ENCODE data around the gene ANXA6. TPM values are rescaled to one million over a fixed set of nuclear protein-coding genes. Genes with fewer than 3 reads are reported as not detected.

The ANXA6 gene
- total and polyA plus RNA-seq, 10 of the 15 experiments (the other 5 are each of a cell fraction or from before 2014, with no cell fraction given): 44.0 to 571 (median 465) TPM

DNA sequence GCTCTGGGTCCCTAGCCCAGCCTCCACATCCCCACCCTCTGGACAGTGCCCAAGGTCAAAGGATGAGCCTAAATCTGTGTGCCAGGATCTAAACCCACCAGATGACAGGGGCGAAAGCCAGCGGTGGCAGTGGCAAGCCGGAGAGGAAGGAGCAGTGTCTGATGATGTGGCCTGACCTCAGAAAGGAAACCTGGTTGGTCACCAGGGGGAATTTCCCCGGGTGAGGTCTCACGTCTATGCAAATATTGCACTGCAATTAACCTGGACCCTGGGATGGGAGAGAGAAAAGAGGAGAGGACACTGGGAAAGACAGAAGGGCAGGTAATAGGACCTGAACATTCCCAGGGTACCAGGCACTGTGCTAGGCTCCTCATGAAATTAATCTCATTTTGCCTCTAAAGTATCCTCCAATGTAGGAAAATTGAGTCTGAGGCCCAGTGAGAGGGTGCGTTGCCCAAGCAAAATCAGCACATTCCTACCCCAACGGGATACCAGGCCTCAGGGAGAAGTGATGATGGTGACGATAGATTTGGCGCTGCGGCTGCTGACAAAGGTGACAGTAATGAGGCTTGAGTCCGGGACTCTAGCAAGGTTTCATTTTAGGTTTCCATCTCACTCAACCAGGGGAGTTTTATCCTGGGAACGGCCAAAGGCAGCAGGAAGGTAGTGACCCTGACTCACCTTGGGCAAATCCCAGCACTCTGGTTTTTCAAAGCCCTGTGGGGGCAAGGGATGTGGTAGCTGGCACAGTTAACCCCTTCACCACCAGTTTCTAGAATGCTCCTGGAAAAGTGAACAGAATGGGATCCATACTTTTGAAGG is 63.3 kb downstream of the ANXA6 start (continued):
- TF ChIP-seq, protein P1, sequence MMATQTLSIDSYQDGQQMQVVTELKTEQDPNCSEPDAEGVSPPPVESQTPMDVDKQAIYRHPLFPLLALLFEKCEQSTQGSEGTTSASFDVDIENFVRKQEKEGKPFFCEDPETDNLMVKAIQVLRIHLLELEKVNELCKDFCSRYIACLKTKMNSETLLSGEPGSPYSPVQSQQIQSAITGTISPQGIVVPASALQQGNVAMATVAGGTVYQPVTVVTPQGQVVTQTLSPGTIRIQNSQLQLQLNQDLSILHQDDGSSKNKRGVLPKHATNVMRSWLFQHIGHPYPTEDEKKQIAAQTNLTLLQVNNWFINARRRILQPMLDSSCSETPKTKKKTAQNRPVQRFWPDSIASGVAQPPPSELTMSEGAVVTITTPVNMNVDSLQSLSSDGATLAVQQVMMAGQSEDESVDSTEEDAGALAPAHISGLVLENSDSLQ (IDR thresholded peaks at IDR 0.05): 0 out of 2 replicates have a peak, but pooled peaks have one; percentile 64
- no peak for TF ChIP-seq ZNF24 (IDR thresholded peaks at IDR 0.05)
- TF ChIP-seq NR2C1 (IDR thresholded peaks at IDR 0.05): 0 out of 2 replicates have a peak, but pooled peaks have one; percentile 7
- no peak for TF ChIP-seq NFYB (IDR thresholded peaks at IDR 0.05; ENCODE audit: insufficient read depth, low read depth, low read length)
- no peak for TF ChIP-seq FOXK2 (IDR thresholded peaks at IDR 0.05)
- TF ChIP-seq, protein P2, sequence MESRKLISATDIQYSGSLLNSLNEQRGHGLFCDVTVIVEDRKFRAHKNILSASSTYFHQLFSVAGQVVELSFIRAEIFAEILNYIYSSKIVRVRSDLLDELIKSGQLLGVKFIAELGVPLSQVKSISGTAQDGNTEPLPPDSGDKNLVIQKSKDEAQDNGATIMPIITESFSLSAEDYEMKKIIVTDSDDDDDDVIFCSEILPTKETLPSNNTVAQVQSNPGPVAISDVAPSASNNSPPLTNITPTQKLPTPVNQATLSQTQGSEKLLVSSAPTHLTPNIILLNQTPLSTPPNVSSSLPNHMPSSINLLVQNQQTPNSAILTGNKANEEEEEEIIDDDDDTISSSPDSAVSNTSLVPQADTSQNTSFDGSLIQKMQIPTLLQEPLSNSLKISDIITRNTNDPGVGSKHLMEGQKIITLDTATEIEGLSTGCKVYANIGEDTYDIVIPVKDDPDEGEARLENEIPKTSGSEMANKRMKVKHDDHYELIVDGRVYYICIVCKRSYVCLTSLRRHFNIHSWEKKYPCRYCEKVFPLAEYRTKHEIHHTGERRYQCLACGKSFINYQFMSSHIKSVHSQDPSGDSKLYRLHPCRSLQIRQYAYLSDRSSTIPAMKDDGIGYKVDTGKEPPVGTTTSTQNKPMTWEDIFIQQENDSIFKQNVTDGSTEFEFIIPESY (IDR thresholded peaks at IDR 0.05): no peak
- no peak for TF ChIP-seq CBX5 (IDR thresholded peaks at IDR 0.05; ENCODE audit: low read depth)
- TF ChIP-seq PAX5 (IDR thresholded peaks at IDR 0.05; ENCODE audit: borderline replicate concordance, low read depth, low read length): peak; percentile 83; the same call in 1 of the 2 replicates
- peak; percentile 17 for TF ChIP-seq BACH1 (IDR thresholded peaks at IDR 0.05; ENCODE audit: borderline replicate concordance)
- TF ChIP-seq ZNF217 (IDR thresholded peaks at IDR 0.05): 0 out of 2 replicates have a peak, but pooled peaks have one; percentile 40
- TF ChIP-seq, protein P3, sequence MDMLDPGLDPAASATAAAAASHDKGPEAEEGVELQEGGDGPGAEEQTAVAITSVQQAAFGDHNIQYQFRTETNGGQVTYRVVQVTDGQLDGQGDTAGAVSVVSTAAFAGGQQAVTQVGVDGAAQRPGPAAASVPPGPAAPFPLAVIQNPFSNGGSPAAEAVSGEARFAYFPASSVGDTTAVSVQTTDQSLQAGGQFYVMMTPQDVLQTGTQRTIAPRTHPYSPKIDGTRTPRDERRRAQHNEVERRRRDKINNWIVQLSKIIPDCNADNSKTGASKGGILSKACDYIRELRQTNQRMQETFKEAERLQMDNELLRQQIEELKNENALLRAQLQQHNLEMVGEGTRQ (IDR thresholded peaks at IDR 0.05; ENCODE audit: borderline replicate concordance, low read depth, low read length): no peak
- TF ChIP-seq, protein P4, sequence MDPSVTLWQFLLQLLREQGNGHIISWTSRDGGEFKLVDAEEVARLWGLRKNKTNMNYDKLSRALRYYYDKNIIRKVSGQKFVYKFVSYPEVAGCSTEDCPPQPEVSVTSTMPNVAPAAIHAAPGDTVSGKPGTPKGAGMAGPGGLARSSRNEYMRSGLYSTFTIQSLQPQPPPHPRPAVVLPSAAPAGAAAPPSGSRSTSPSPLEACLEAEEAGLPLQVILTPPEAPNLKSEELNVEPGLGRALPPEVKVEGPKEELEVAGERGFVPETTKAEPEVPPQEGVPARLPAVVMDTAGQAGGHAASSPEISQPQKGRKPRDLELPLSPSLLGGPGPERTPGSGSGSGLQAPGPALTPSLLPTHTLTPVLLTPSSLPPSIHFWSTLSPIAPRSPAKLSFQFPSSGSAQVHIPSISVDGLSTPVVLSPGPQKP (IDR thresholded peaks at IDR 0.05; ENCODE audit: low read depth, low read length): no peak
- no peak for TF ChIP-seq TCF7 (IDR thresholded peaks at IDR 0.05; ENCODE audit: borderline replicate concordance)
- TF ChIP-seq, protein P5, sequence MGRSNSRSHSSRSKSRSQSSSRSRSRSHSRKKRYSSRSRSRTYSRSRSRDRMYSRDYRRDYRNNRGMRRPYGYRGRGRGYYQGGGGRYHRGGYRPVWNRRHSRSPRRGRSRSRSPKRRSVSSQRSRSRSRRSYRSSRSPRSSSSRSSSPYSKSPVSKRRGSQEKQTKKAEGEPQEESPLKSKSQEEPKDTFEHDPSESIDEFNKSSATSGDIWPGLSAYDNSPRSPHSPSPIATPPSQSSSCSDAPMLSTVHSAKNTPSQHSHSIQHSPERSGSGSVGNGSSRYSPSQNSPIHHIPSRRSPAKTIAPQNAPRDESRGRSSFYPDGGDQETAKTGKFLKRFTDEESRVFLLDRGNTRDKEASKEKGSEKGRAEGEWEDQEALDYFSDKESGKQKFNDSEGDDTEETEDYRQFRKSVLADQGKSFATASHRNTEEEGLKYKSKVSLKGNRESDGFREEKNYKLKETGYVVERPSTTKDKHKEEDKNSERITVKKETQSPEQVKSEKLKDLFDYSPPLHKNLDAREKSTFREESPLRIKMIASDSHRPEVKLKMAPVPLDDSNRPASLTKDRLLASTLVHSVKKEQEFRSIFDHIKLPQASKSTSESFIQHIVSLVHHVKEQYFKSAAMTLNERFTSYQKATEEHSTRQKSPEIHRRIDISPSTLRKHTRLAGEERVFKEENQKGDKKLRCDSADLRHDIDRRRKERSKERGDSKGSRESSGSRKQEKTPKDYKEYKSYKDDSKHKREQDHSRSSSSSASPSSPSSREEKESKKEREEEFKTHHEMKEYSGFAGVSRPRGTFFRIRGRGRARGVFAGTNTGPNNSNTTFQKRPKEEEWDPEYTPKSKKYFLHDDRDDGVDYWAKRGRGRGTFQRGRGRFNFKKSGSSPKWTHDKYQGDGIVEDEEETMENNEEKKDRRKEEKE (IDR thresholded peaks at IDR 0.05): no peak
- no peak for TF ChIP-seq SRF (IDR thresholded peaks at IDR 0.05; ENCODE audit: low read depth in 2 of 2, low read length in 2 of 2)
- TF ChIP-seq HDAC6 (IDR thresholded peaks at IDR 0.05; ENCODE audit: unreplicated experiment): no peak
- TF ChIP-seq, protein P6, sequence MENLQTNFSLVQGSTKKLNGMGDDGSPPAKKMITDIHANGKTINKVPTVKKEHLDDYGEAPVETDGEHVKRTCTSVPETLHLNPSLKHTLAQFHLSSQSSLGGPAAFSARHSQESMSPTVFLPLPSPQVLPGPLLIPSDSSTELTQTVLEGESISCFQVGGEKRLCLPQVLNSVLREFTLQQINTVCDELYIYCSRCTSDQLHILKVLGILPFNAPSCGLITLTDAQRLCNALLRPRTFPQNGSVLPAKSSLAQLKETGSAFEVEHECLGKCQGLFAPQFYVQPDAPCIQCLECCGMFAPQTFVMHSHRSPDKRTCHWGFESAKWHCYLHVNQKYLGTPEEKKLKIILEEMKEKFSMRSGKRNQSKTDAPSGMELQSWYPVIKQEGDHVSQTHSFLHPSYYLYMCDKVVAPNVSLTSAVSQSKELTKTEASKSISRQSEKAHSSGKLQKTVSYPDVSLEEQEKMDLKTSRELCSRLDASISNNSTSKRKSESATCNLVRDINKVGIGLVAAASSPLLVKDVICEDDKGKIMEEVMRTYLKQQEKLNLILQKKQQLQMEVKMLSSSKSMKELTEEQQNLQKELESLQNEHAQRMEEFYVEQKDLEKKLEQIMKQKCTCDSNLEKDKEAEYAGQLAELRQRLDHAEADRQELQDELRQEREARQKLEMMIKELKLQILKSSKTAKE (IDR thresholded peaks at IDR 0.05; ENCODE audit: low read depth, poor library complexity, severe bottlenecking): peak; percentile 73
- TF ChIP-seq NFXL1 (IDR thresholded peaks at IDR 0.05; ENCODE audit: borderline replicate concordance): no peak
- no peak for TF ChIP-seq TARDBP (IDR thresholded peaks at IDR 0.05; ENCODE audit: borderline replicate concordance)
